Measurements from ENCODE around the gene PCNT. TPM values are rescaled to one million over a fixed set of nuclear protein-coding genes. Genes with fewer than 3 reads are reported as not detected.

The PCNT gene
- total RNA-seq, 1 donor from 2014 or later = 55.8 TPM

DNA sequence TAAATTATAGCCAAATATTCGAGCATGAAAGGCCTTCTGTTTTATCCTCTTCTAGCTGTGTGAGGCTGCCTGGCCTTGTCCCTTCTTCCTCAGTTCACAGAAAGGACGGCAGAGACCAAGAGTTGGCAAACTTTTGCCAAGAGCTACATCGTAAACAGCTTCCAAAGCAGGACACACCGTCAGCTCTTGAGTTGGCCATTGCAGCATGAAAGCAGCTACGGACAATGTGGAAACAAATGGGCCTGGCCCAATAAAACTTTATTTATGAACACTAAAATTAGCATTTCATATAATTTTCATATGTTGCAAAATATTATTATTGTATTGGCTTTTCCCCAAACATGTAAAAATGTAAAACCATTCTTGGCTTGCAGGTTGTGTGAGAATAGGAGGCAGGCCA lies 11.0 kb upstream of the PCNT start:
- no peaks in the 10 kb centered on the region for H3K27me3 Mint-ChIP-seq (ENCODE audit: low read depth)

DNA sequence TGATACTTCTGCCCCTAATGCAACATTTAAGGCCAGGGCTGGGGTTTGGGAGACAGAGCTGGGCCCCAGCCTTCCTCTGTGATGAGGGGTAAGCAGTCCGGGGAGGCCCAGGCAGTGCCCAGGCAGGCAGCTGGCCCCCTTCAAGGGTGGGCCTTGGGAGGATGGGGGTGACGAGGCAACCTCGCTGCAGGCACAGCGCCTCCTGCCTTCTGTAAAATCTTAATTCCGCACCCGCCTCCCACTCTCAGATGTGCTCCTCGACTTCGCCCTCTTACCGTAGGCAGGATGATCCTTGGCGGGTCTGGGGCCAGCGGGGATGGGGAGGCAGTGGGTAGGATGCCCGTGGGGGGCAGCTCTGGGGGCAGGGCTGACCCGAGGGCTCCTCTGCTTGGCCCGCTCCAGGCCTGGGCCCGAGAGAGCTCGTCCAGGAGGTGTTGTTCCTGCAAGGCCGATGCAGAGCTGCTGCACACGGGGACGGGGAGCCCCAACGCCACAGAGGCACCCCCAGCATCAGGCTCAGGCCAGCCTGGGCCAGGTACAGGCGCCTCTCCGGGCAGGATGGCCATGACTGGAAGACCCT lies 9.4 kb upstream of the PCNT start:
- no peaks in the 10 kb centered on the region for H3K27me3 Mint-ChIP-seq (ENCODE audit: low read depth)
- intact Hi-C loops (cut with micrococcal nuclease) = no loop called here
- no peak for DNase-seq (ENCODE audit: low spot score)
- no peaks in the 10 kb centered on the region for H3K4me1 Mint-ChIP-seq (ENCODE audit: low read depth)
- H3K27ac Mint-ChIP-seq = no peak overlapping the region
- no peak overlapping the region for H3K4me3 Mint-ChIP-seq (ENCODE audit: low read depth)
- H3K9me3 Mint-ChIP-seq = peaks cover 4% of the 10 kb centered on the region
- H3K36me3 Mint-ChIP-seq (ENCODE audit: low read depth) = peaks cover 45% of the 10 kb centered on the region

More for the DNA sequence above, 11.0 kb upstream of the PCNT start:
- peaks cover 4% of the 10 kb centered on the region for H3K9me3 Mint-ChIP-seq
- peaks cover 43% of the 10 kb centered on the region for H3K36me3 Mint-ChIP-seq (ENCODE audit: low read depth)
- intact Hi-C loops (cut with micrococcal nuclease) = no loop called here
- no peak overlapping the region for H3K4me3 Mint-ChIP-seq (ENCODE audit: low read depth)
- no peak for DNase-seq (ENCODE audit: low spot score)
- no peak overlapping the region for H3K27ac Mint-ChIP-seq
- no peaks in the 10 kb centered on the region for H3K4me1 Mint-ChIP-seq (ENCODE audit: low read depth)

DNA sequence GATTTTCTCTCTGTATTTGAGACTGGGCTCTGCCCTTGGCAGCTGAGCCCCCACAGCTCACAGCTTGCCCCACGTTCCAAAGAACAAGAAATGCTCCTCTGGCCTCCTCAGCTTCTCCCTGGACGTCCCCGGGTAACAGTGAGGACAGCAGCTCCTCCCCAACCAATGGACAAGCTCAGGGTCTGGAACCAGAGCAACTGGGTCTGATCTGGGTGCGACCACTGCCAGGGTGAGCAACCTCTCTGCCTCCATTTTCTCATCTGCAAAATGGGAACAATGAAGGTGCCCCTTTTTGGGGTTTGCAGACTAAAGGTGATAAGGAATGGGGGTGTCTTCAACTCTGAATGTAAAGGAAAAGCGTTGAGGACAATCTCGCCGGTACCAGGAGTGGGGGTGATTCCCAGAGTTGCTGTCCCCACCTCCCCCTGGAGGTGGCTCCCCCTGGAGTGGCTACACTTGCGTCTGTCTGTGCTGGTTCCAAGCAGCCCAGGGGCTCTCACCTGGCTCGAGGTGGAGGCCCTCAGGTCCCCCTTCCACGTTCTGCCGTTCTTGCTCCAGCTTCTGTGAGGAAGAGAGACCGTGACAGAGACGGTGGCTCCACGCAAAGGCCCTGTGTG lies 7.1 kb upstream of the PCNT start:
- Mint-ChIP-seq H3K4me1 (ENCODE audit: low read depth) (peaks cover 15% of the 10 kb centered on the region), H3K27me3 (ENCODE audit: low read depth) (no peaks in the 10 kb centered on the region), H3K4me3 (ENCODE audit: low read depth) (no peak overlapping the region), H3K36me3 (ENCODE audit: low read depth) (peaks cover 47% of the 10 kb centered on the region), H3K9me3 (peaks cover 4% of the 10 kb centered on the region), H3K27ac (no peak overlapping the region)
- intact Hi-C loops (cut with micrococcal nuclease) = no loop called here
- no peak for DNase-seq (ENCODE audit: low spot score)

DNA sequence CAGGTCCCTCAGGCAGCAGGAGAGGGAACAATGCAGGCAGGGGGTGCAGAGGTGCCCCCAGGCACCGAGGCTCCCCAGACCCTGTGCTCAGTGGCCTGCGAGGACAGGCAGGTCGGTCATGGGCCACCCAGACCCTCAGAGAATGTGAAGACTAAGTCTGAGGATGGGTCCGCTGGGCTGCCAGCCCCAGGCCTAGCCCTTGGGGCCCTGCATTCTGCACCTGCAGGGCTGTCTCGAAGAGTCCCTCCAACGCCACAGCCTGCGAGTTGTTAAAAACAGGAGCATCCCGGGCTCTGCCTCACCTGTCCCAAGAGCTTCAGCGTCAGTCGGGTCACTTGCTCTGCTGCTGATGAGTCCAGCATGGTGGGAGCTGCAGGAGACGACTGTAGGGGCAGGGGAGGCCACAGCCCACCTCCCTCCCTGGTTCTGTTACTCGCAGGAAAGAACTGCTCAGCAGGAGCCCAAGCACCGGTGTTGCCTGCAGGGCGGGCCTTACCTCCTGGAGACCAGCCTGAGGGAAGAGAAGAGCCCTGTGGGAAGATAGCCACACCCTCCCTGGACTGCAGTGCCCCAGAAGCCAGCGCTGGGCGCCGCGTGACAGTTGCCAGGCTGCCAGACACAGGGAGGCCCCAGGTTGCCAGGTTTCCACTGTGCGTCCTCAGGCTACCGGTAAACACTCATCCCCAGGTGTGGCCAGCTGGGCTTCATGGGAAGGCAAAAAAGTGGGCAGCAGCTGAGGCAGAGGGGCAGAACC lies 6.1 kb upstream of the PCNT start:
- no peaks in the 10 kb centered on the region for H3K27me3 Mint-ChIP-seq (ENCODE audit: low read depth)
- H3K27ac Mint-ChIP-seq = no peak overlapping the region
- H3K4me1 Mint-ChIP-seq (ENCODE audit: low read depth) = peaks cover 18% of the 10 kb centered on the region
- no peak for DNase-seq (ENCODE audit: low spot score)
- H3K4me3 Mint-ChIP-seq (ENCODE audit: low read depth) = no peak overlapping the region
- H3K36me3 Mint-ChIP-seq (ENCODE audit: low read depth) = peaks cover 49% of the 10 kb centered on the region
- intact Hi-C loops (cut with micrococcal nuclease) = no loop called here
- H3K9me3 Mint-ChIP-seq = peaks cover under 1% of the 10 kb centered on the region

DNA sequence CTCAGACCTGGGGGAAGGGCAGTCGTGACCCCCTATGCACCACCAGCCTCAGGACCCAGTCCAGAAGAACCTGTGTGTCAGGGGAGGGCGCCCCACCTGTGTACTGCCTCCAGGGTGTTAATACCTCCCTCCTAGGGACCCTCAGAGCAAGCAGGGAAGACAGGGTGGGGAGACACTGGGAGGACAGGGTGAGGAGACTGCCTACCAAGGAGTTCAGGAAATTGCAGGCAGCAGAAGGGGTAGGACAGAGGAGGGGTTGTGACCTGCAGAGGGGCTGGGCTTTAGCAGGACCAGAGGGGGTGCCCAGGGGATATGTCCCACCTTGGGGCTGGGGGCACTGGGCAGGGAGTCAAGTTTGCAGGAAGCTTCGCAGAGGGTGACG lies 5.5 kb upstream of the PCNT start:
- Mint-ChIP-seq H3K4me3 (ENCODE audit: low read depth) (no peak overlapping the region), H3K4me1 (ENCODE audit: low read depth) (peaks cover 18% of the 10 kb centered on the region), H3K27me3 (ENCODE audit: low read depth) (no peaks in the 10 kb centered on the region), H3K9me3 (no peaks in the 10 kb centered on the region), H3K27ac (no peak overlapping the region), H3K36me3 (ENCODE audit: low read depth) (peaks cover 49% of the 10 kb centered on the region)
- no peak for DNase-seq (ENCODE audit: low spot score)
- intact Hi-C loops (cut with micrococcal nuclease) = no loop called here

DNA sequence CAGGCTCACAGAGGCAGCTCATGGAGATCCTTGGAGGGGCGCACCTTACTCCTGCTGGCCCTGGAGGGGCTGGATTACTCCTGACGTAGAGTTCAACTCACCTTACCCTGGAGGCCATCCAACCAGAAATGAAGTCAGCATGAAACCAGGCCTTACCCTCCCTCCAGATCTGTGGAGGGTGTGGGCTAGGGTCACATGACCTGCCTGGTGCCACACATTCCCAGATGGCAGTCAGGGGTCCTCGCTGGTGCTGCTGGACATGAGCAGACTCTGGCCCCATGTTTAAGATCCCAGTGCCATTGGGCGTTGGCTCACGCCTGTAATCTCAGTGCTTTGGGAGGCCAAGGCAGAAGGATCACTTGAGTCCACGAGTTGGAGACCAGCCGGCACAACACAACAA lies 4.8 kb upstream of the PCNT start:
- H3K27me3 Mint-ChIP-seq (ENCODE audit: low read depth) = no peaks in the 10 kb centered on the region
- no peak overlapping the region for H3K4me3 Mint-ChIP-seq (ENCODE audit: low read depth)
- intact Hi-C loops (cut with micrococcal nuclease) = no loop called here
- H3K27ac Mint-ChIP-seq = no peak overlapping the region
- peaks cover 18% of the 10 kb centered on the region for H3K4me1 Mint-ChIP-seq (ENCODE audit: low read depth)
- DNase-seq (ENCODE audit: low spot score) = no peak
- peaks cover 44% of the 10 kb centered on the region for H3K36me3 Mint-ChIP-seq (ENCODE audit: low read depth)
- H3K9me3 Mint-ChIP-seq = no peaks in the 10 kb centered on the region

DNA sequence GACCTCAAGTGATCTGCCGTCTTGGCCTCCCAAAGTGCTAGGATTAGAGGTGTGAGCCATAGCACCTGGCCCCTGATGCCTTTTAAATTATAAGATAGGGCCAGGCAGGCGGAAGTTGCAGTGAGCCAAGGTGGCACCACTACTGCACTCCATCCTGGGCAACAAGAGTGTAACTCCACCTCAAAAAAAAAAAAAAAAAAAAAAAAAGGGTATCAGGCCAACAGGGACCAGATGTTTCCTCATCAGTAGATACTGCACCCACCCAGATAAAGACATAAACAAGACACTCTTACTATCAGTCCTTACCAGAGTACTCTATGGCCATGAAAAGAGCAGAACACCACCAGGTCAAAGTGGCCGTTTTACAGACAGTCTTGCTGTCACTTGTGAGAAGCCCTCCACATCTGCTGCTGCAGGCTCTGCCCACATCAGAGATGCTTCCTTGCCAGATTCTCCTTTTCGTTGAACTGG lies 3.6 kb upstream of the PCNT start:
- Mint-ChIP-seq H3K4me1 (ENCODE audit: low read depth) (peaks cover 20% of the 10 kb centered on the region), H3K27ac (peak overlapping the region; percentile 33), H3K36me3 (ENCODE audit: low read depth) (peaks cover 39% of the 10 kb centered on the region), H3K27me3 (ENCODE audit: low read depth) (no peaks in the 10 kb centered on the region), H3K4me3 (ENCODE audit: low read depth) (peak overlapping the region; percentile 39), H3K9me3 (no peaks in the 10 kb centered on the region)
- intact Hi-C loops (cut with micrococcal nuclease) = loop anchor here (10.0 kb wide), 1 partner anchor 346 kb away; no protein-coding TSS in a partner anchor
- DNase-seq (ENCODE audit: low spot score) = no peak

DNA sequence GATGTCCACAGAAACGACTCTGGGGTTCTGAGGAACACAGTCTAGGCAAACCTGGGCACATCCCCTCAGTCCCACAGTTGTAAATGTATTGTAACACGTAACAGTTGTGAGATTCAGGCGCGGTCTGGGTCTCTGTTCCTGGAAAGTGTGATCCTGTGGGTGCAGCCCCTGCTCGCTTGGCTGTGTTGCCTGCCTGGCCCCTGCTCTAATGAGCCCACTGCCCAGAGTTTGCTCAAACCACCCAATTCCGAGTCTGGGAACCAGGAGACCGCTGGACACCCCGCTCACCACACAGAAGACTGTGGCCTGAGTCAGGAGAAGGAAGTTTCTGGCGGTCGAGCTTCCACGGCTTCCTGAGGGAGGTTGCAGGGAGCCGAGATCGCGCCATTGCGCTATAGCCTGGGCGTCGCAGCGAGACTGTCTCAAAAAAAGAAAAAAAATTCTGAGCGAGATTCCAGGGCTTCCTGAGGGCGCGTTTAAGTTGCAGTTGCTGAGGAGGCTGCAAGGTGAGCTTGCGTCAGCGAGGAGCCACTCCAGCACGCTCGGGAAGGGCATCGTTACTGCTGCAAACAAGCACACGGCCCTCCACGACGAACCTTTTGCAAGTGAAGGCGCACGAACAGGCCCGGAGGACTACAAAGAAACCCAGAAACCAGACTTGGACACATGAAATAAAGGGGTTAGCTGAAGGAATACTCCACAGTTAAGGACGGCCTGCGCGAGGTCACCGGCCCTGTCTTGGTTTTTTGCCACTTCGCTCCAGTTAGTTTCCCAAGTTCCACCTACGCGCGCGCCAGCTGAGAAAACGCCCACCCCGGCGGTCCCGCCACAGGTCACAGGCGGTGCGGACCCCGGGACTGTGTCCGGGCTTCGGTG lies 1.4 kb upstream of the PCNT start:
- peaks cover 30% of the 10 kb centered on the region for H3K4me1 Mint-ChIP-seq (ENCODE audit: low read depth)
- H3K9me3 Mint-ChIP-seq = no peaks in the 10 kb centered on the region
- H3K27ac Mint-ChIP-seq = peak overlapping the region; percentile 93
- H3K36me3 Mint-ChIP-seq (ENCODE audit: low read depth) = peaks cover 44% of the 10 kb centered on the region
- H3K4me3 Mint-ChIP-seq (ENCODE audit: low read depth) = peak overlapping the region; percentile 97
- H3K27me3 Mint-ChIP-seq (ENCODE audit: low read depth) = no peaks in the 10 kb centered on the region
- DNase-seq (ENCODE audit: low spot score) = no peak
- intact Hi-C loops (cut with micrococcal nuclease) = loop anchor here (10.0 kb wide), 1 partner anchor 348 kb away; no protein-coding TSS in a partner anchor

DNA sequence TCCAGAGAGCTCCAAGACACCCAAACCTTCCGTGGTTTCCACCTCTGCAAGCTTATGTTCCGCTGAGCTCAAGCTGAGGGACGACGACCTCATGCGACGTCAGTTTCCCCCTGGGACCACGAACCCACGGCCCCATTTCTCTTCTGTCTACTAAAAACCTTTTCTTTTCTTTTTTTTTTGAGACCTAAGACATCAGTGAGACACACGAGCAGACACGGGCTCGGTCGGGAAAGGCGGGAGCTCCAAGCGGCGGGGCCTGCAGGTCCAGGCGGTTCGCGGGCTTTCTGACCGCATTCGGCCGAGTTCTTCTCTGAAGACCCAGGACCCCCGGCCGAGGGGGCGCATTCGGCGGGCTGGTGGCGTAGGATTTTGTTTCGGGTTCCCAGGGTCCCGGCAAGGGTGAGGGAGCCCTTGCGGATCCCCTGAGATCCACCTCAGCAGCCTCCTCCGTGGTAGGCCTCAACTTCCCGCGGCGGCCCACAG lies 688 bp upstream of the PCNT start:
- intact Hi-C loops (cut with micrococcal nuclease) = loop anchor here (10.0 kb wide), 1 partner anchor 348 kb away; no protein-coding TSS in a partner anchor
- peak overlapping the region; percentile 97 for H3K4me3 Mint-ChIP-seq (ENCODE audit: low read depth)
- H3K4me1 Mint-ChIP-seq (ENCODE audit: low read depth) = peaks cover 30% of the 10 kb centered on the region
- H3K27me3 Mint-ChIP-seq (ENCODE audit: low read depth) = no peaks in the 10 kb centered on the region
- H3K27ac Mint-ChIP-seq = peak overlapping the region; percentile 93
- no peaks in the 10 kb centered on the region for H3K9me3 Mint-ChIP-seq
- no peak for DNase-seq (ENCODE audit: low spot score)
- peaks cover 49% of the 10 kb centered on the region for H3K36me3 Mint-ChIP-seq (ENCODE audit: low read depth)

DNA sequence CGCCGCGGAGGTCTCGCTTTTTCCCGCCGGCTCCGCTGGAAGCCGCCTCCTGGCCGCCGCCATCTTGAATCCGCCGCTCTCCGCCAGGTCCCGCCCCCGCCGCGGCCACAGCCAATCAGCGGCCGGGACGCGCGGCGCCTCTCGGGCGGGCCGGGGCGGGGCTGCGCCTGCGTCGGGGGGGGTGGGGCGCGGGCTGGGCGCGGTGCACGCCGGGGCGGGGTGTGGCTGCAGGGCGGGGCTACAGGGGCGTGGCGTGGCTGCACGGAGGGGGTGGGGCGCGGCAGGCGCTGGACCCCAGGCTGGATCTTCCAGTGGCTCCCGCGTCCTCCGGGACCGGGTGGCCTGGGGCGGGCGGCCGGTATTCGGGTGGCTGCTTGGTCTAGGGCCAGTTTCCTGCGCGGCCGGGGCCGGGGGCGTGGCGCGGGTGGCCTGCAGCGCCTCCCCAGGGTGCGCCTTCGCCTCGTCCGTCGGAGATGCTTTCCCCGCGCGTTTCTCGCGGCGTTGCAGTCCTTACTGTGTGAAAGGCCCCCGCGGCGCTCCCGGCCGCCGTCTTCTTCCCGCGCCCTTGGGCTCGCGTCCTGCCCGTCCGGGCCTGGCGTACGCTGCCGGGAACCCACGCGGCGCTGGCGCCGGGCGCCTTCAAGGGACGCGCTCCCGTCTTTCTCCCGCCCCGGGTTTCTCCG lies 575 bp downstream of the PCNT start:
- intact Hi-C loops (cut with micrococcal nuclease) = loop anchor here (1.0 to 10.0 kb wide), 4 partner anchors 38 to 350 kb away; partner anchors contain the start of genes DIP2A, LSS and YBEY
- Mint-ChIP-seq H3K9me3 (no peaks in the 10 kb centered on the region), H3K4me3 (ENCODE audit: low read depth) (peak overlapping the region; percentile 97), H3K27ac (peak overlapping the region; percentile 99), H3K36me3 (ENCODE audit: low read depth) (peaks cover 55% of the 10 kb centered on the region), H3K27me3 (ENCODE audit: low read depth) (no peaks in the 10 kb centered on the region), H3K4me1 (ENCODE audit: low read depth) (peaks cover 30% of the 10 kb centered on the region)
- DNase-seq (ENCODE audit: low spot score) = peak; percentile 78

DNA sequence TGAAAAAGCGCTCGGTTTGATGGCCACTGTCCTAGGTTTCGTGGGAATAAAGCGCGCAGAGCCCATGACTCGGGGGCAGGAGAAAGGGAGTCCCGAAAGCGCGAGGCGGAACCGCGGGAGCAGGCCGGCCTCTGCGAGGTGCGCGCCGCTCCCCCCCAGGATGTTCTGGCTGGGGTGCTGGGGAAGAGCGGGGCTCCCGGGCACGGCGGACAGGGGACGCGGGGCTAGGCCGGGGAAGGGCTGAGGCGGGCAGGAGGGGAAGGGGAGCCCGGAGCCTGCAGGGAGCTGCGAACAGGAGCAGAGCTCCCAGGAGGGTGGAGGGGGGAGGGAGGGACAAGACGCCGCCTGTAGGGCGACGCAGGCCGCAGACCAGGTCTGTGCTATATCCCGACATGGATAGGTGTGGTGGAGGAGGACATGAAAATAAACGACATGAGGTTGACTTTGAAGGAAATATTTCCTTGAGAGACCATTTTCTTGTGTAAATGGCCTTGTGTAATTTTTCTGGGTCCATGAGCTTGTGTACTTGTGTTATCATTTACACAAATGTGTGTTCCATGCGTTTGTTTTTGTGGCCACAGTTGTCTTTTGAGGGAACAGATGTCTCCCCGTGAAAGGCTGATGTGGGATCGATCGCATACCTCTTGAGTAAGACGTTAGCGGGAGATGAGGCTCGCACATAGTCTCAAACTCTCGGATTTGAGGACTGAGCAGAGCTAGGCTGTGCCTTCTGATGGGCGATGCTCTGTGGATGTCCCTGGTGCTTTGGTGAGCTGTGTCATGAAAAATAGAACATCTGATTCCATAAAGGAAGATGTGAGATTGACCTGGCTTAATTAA lies 1.3 kb downstream of the PCNT start:
- Mint-ChIP-seq H3K27me3 (ENCODE audit: low read depth) (no peaks in the 10 kb centered on the region), H3K36me3 (ENCODE audit: low read depth) (peaks cover 54% of the 10 kb centered on the region), H3K4me1 (ENCODE audit: low read depth) (peaks cover 28% of the 10 kb centered on the region), H3K27ac (peak overlapping the region; percentile 51), H3K4me3 (ENCODE audit: low read depth) (peak overlapping the region; percentile 75), H3K9me3 (no peaks in the 10 kb centered on the region)
- peak; percentile 25 for DNase-seq (ENCODE audit: low spot score)
- intact Hi-C loops (cut with micrococcal nuclease) = loop anchor here (1.0 to 10.0 kb wide), 3 partner anchors 96 to 350 kb away; partner anchors contain the start of genes DIP2A and LSS
